ENCODE results near the gene MACROH2A1.

- TF ChIP-seq, protein P1, sequence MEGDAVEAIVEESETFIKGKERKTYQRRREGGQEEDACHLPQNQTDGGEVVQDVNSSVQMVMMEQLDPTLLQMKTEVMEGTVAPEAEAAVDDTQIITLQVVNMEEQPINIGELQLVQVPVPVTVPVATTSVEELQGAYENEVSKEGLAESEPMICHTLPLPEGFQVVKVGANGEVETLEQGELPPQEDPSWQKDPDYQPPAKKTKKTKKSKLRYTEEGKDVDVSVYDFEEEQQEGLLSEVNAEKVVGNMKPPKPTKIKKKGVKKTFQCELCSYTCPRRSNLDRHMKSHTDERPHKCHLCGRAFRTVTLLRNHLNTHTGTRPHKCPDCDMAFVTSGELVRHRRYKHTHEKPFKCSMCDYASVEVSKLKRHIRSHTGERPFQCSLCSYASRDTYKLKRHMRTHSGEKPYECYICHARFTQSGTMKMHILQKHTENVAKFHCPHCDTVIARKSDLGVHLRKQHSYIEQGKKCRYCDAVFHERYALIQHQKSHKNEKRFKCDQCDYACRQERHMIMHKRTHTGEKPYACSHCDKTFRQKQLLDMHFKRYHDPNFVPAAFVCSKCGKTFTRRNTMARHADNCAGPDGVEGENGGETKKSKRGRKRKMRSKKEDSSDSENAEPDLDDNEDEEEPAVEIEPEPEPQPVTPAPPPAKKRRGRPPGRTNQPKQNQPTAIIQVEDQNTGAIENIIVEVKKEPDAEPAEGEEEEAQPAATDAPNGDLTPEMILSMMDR (IDR thresholded peaks at IDR 0.05), result no peak
- TF ChIP-seq POLR2AphosphoS5 (IDR thresholded peaks at IDR 0.05) (no peak), POLR2A (IDR thresholded peaks at IDR 0.05) (no peak)
These were observed 85.6 kb downstream of the MACROH2A1 start for GRCh38 chr5:135313405-135313804.
